ENCODE measurements around the gene SH3PXD2A.

The SH3PXD2A gene

GRCh38 chr10:103737735-103738367 lies 117.5 kb downstream of the SH3PXD2A start:
- WGBS (ENCODE audit: extremely low coverage, insufficient coverage, insufficient read length): no CpG with 5 or more reads among the region's 14 CpGs
- no peak overlapping the region for H4K12ac ChIP-seq (ENCODE audit: low read depth, low read length)
- peak overlapping the region; percentile 28 for H3K18ac ChIP-seq (ENCODE audit: low read length)
- peaks cover 28 to 34% of the 10 kb centered on the region in 2 experiments for H3K4me1 ChIP-seq (ENCODE audit: control insufficient read depth in 1 of 2, insufficient read depth in 2 of 2, low read length in 2 of 2)
- H3K4me2 ChIP-seq (ENCODE audit: low read length): no peak overlapping the region
- no peak overlapping the region for H3K4me3 ChIP-seq (ENCODE audit: low read depth, low read length)
- peaks cover 18% of the 10 kb centered on the region for H3K79me1 ChIP-seq (ENCODE audit: low read length)
- no peak overlapping the region for H3K9ac ChIP-seq (ENCODE audit: low read length)
- no peak overlapping the region for H3K23ac ChIP-seq (ENCODE audit: low read length)
- no peak for DNase-seq
- H4K8ac ChIP-seq (ENCODE audit: low read depth, low read length): no peak overlapping the region
- H3K36me3 ChIP-seq (ENCODE audit: control insufficient read depth in 1 of 2, insufficient read depth in 2 of 2, low read length in 2 of 2): no peaks in the 10 kb centered on the region
- peak overlapping the region; percentile 10 for H2BK5ac ChIP-seq (ENCODE audit: low read depth, low read length, poor library complexity)
- no peaks in the 10 kb centered on the region for H3K79me2 ChIP-seq (ENCODE audit: control insufficient read depth, insufficient read depth, low read length, poor library complexity)
- no peak overlapping the region for H3K14ac ChIP-seq (ENCODE audit: low read length)
- H3K27me3 ChIP-seq (ENCODE audit: insufficient read depth, low read length): no peaks in the 10 kb centered on the region
- H2AK5ac ChIP-seq (ENCODE audit: low read length): peak overlapping the region; percentile 27
- peak overlapping the region; percentile 15 for H2BK12ac ChIP-seq (ENCODE audit: low read length)
- peaks cover 1% of the 10 kb centered on the region for H3K9me3 ChIP-seq (ENCODE audit: insufficient read depth, low read depth, low read length)
- no peak overlapping the region for H3K27ac ChIP-seq (ENCODE audit: low read depth, low read length)
- H2AFZ ChIP-seq (ENCODE audit: insufficient read depth, low read length, poor library complexity): no peak overlapping the region
- H2BK120ac ChIP-seq (ENCODE audit: insufficient read depth, low read length, poor library complexity): peak overlapping the region; percentile 82
- H3K4ac ChIP-seq (ENCODE audit: low read depth, low read length): no peak overlapping the region
- peak overlapping the region; percentile 76 for H4K91ac ChIP-seq (ENCODE audit: low read depth, low read length)

GRCh38 chr10:103736763-103737162 lies 118.6 kb downstream of the SH3PXD2A start:
- peaks cover 35 to 39% of the 10 kb centered on the region in 2 experiments for H3K4me1 ChIP-seq (ENCODE audit: control insufficient read depth in 1 of 2, insufficient read depth in 2 of 2, low read length in 2 of 2)
- no peak overlapping the region for H4K8ac ChIP-seq (ENCODE audit: low read depth, low read length)
- no peak overlapping the region for H4K12ac ChIP-seq (ENCODE audit: low read depth, low read length)
- no peaks in the 10 kb centered on the region for H3K27me3 ChIP-seq (ENCODE audit: insufficient read depth, low read length)
- WGBS (ENCODE audit: extremely low coverage, insufficient coverage, insufficient read length): no CpG with 5 or more reads among the region's 3 CpGs
- peaks cover 24% of the 10 kb centered on the region for H3K79me1 ChIP-seq (ENCODE audit: low read length)
- H3K79me2 ChIP-seq (ENCODE audit: control insufficient read depth, insufficient read depth, low read length, poor library complexity): no peaks in the 10 kb centered on the region
- H3K9ac ChIP-seq (ENCODE audit: low read length): no peak overlapping the region
- H2BK5ac ChIP-seq (ENCODE audit: low read depth, low read length, poor library complexity): no peak overlapping the region
- H3K23ac ChIP-seq (ENCODE audit: low read length): no peak overlapping the region
- H3K4me3 ChIP-seq (ENCODE audit: low read depth, low read length): no peak overlapping the region
- no peak overlapping the region for H3K18ac ChIP-seq (ENCODE audit: low read length)
- H3K36me3 ChIP-seq (ENCODE audit: control insufficient read depth in 1 of 2, insufficient read depth in 2 of 2, low read length in 2 of 2): no peaks in the 10 kb centered on the region
- peaks cover 1% of the 10 kb centered on the region for H3K9me3 ChIP-seq (ENCODE audit: insufficient read depth, low read depth, low read length)
- H2BK120ac ChIP-seq (ENCODE audit: insufficient read depth, low read length, poor library complexity): no peak overlapping the region
- no peak overlapping the region for H3K14ac ChIP-seq (ENCODE audit: low read length)
- H2BK12ac ChIP-seq (ENCODE audit: low read length): no peak overlapping the region
- H3K4me2 ChIP-seq (ENCODE audit: low read length): no peak overlapping the region
- H3K27ac ChIP-seq (ENCODE audit: low read depth, low read length): no peak overlapping the region
- H2AK5ac ChIP-seq (ENCODE audit: low read length): no peak overlapping the region
- H3K4ac ChIP-seq (ENCODE audit: low read depth, low read length): no peak overlapping the region
- DNase-seq: peak in 1 of 2 donors; percentile 41
- no peak overlapping the region for H2AFZ ChIP-seq (ENCODE audit: insufficient read depth, low read length, poor library complexity)
- no peak overlapping the region for H4K91ac ChIP-seq (ENCODE audit: low read depth, low read length)

DNA sequence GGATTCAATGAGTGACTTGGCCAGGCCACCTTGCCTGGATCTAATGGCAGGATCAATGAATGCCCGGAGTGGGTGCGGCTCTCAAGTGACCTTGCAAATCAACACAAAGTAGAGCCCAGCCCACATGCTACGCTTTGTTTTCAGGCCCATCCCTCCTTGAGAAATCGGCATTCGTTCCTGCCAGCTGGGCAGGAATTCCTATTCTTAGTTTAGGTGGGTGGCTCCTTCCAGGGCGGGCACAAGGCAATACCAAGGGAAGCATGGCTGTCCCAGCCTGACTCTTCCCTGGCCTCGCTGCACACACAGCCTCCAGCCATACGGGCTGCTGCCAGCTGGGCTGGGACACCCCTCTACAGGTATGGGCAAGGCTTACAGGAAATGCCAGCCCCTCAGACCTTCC lies 119.3 kb downstream of the SH3PXD2A start:
- Histone ChIP-seq H4K91ac (ENCODE audit: low read depth, low read length) (peak overlapping the region; percentile 40), H3K27me3 (ENCODE audit: insufficient read depth, low read length) (no peaks in the 10 kb centered on the region), H3K14ac (ENCODE audit: low read length) (no peak overlapping the region), H4K12ac (ENCODE audit: low read depth, low read length) (no peak overlapping the region), H3K27ac (ENCODE audit: low read depth, low read length) (no peak overlapping the region), H3K23ac (ENCODE audit: low read length) (no peak overlapping the region), H3K4me2 (ENCODE audit: low read length) (no peak overlapping the region), H3K36me3 (ENCODE audit: control insufficient read depth in 1 of 2, insufficient read depth in 2 of 2, low read length in 2 of 2) (no peaks in the 10 kb centered on the region), H2BK12ac (ENCODE audit: low read length) (no peak overlapping the region), H3K4me1 (ENCODE audit: control insufficient read depth in 1 of 2, insufficient read depth in 2 of 2, low read length in 2 of 2) (peaks cover 40 to 45% of the 10 kb centered on the region in 2 experiments), H4K8ac (ENCODE audit: low read depth, low read length) (no peak overlapping the region), H3K79me1 (ENCODE audit: low read length) (peaks cover 27% of the 10 kb centered on the region), H2BK5ac (ENCODE audit: low read depth, low read length, poor library complexity) (no peak overlapping the region), H3K4me3 (ENCODE audit: low read depth, low read length) (no peak overlapping the region), H2BK120ac (ENCODE audit: insufficient read depth, low read length, poor library complexity) (peak overlapping the region; percentile 6), H3K18ac (ENCODE audit: low read length) (no peak overlapping the region), H3K9ac (ENCODE audit: low read length) (no peak overlapping the region), H3K79me2 (ENCODE audit: control insufficient read depth, insufficient read depth, low read length, poor library complexity) (no peaks in the 10 kb centered on the region), H3K9me3 (ENCODE audit: insufficient read depth, low read depth, low read length) (peaks cover 1% of the 10 kb centered on the region), H2AK5ac (ENCODE audit: low read length) (peak overlapping the region; percentile 48), H3K4ac (ENCODE audit: low read depth, low read length) (no peak overlapping the region), H2AFZ (ENCODE audit: insufficient read depth, low read length, poor library complexity) (no peak overlapping the region)
- DNase-seq: no peak
- WGBS (ENCODE audit: extremely low coverage, insufficient coverage, insufficient read length): no CpG with 5 or more reads among the region's 8 CpGs

- no CpG with 5 or more reads among the region's 4 CpGs for WGBS (ENCODE audit: extremely low coverage, insufficient coverage, insufficient read length)
- Histone ChIP-seq H3K36me3 (ENCODE audit: control insufficient read depth in 1 of 2, insufficient read depth in 2 of 2, low read length in 2 of 2) (no peaks in the 10 kb centered on the region), H3K27me3 (ENCODE audit: insufficient read depth, low read length) (no peaks in the 10 kb centered on the region), H3K23ac (ENCODE audit: low read length) (no peak overlapping the region), H3K18ac (ENCODE audit: low read length) (no peak overlapping the region), H3K9me3 (ENCODE audit: insufficient read depth, low read depth, low read length) (peaks cover 1% of the 10 kb centered on the region), H2BK12ac (ENCODE audit: low read length) (peak overlapping the region; percentile 2), H3K4me1 (ENCODE audit: control insufficient read depth in 1 of 2, insufficient read depth in 2 of 2, low read length in 2 of 2) (peaks cover 45 to 47% of the 10 kb centered on the region in 2 experiments), H3K14ac (ENCODE audit: low read length) (no peak overlapping the region), H4K12ac (ENCODE audit: low read depth, low read length) (no peak overlapping the region), H3K79me2 (ENCODE audit: control insufficient read depth, insufficient read depth, low read length, poor library complexity) (peaks cover 3% of the 10 kb centered on the region), H3K27ac (ENCODE audit: low read depth, low read length) (no peak overlapping the region), H2AK5ac (ENCODE audit: low read length) (no peak overlapping the region), H3K9ac (ENCODE audit: low read length) (no peak overlapping the region), H3K79me1 (ENCODE audit: low read length) (peaks cover 31% of the 10 kb centered on the region), H3K4ac (ENCODE audit: low read depth, low read length) (no peak overlapping the region), H2BK120ac (ENCODE audit: insufficient read depth, low read length, poor library complexity) (no peak overlapping the region), H3K4me3 (ENCODE audit: low read depth, low read length) (no peak overlapping the region), H2AFZ (ENCODE audit: insufficient read depth, low read length, poor library complexity) (no peak overlapping the region), H3K4me2 (ENCODE audit: low read length) (no peak overlapping the region), H2BK5ac (ENCODE audit: low read depth, low read length, poor library complexity) (no peak overlapping the region), H4K91ac (ENCODE audit: low read depth, low read length) (no peak overlapping the region), H4K8ac (ENCODE audit: low read depth, low read length) (no peak overlapping the region)
- peak in 1 of 2 donors; percentile 40 for DNase-seq
These were observed 120.6 kb downstream of the SH3PXD2A start for GRCh38 chr10:103734731-103735130.

Measured in trophoblast cell (in vitro differentiated cells and primary cell).